HCT116 (cell line): Measurements from ENCODE around the gene SYT4. TPM values are rescaled to one million over a fixed set of nuclear protein-coding genes. Genes with fewer than 3 reads are reported as not detected.

Experiments
- ATAC-seq: fragments of 200-7000 bp; cut with Tn5 transposase; 2 replicates; pipeline ENCODE4 v1.9.1; 2020; ENCODE audit warnings: mild to moderate bottlenecking, moderate library complexity
- BruUV-seq: library from RNA; stranded (reverse); fragments of 400-500 nt; replicated peaks from 2 replicates; lab custom pipeline; 2021; lab: Mats Ljungman, UMichigan
- CTCF ChIA-PET: fragments of 300-600 bp; sonication (Branson Sonifier 250); formaldehyde crosslinking; loops from one replicate; lab custom pipeline; 2021; ENCODE audit warnings: antibody characterized with exemption; lab: Charles Lee
- POLR2A ChIA-PET: fragments of 300-600, 350-600 bp; sonication (Branson Sonifier 250); formaldehyde crosslinking; loops from one replicate; lab custom pipeline; 2021; ENCODE audit warnings: antibody characterized with exemption; lab: Charles Lee
- RAD21 ChIA-PET, 2 experiments: fragments of 300-600 bp; sonication (Branson Sonifier 250); formaldehyde crosslinking; loops; one replicate each; lab custom pipeline; 2023; ENCODE audit warnings: low total read pairs in 2 of 2; ENCODE audit not compliant: uncharacterized antibody in 2 of 2, unreplicated experiment in 2 of 2, low non-redundant PET in 1 of 2; lab: Charles Lee
- DNase-seq: peaks from one replicate; pipeline ENCODE4 v3.0.0-alpha.2; 2010; ENCODE audit warnings: low read depth, low spot score
- H2AFZ ChIP-seq: fragments of 200-600 bp; shearing (Covaris generic), sonication (generic); 2 replicates; pipeline ENCODE4 v1.6.1; 2017; ENCODE audit warnings: low read depth, mixed run types, mixed read lengths, antibody characterized with exemption, low read length; ENCODE audit not compliant: poor library complexity, severe bottlenecking
- H3K27ac ChIP-seq: 2 replicates; pipeline ENCODE4 v1.5.1; 2012; ENCODE audit warnings: low read depth, low read length
- H3K27me3 ChIP-seq: fragments of 200-600 bp; sonication (generic); 2 replicates; pipeline ENCODE4 v1.6.1; 2016; ENCODE audit warnings: mixed run types, low read length, mixed read lengths; ENCODE audit not compliant: insufficient read depth
- H3K36me3 ChIP-seq, 2 experiments: fragments of 200-500 bp in 1 of 2; fragments of 200-600 bp in 1 of 2; sonication (Bioruptor generic) in 1 of 2; sonication (generic) in 1 of 2; 2 replicates each; pipeline versions ENCODE4 v1.5.1 to v1.6.1; 2014 to 2016; ENCODE audit warnings: low read length in 2 of 2, inconsistent platforms in 1 of 2, mixed read lengths in 1 of 2, mixed run types in 1 of 2; ENCODE audit not compliant: insufficient read depth in 2 of 2, control insufficient read depth in 1 of 2
- H3K4me1 ChIP-seq, 2 experiments: fragments of 200-600 bp in 1 of 2; sonication (generic) in 1 of 2; 2 replicates each; pipeline versions ENCODE4 v1.5.1 to v1.6.1; 2012 to 2017; ENCODE audit warnings: low read length in 2 of 2, inconsistent platforms in 1 of 2, mild to moderate bottlenecking in 1 of 2, mixed read lengths in 1 of 2, mixed run types in 1 of 2, moderate library complexity in 1 of 2; ENCODE audit not compliant: insufficient read depth in 2 of 2, control insufficient read depth in 1 of 2
- H3K4me2 ChIP-seq: fragments of 200-600 bp; sonication (generic); 2 replicates; pipeline ENCODE4 v1.6.1; 2017; ENCODE audit warnings: mixed run types, low read length, mixed read lengths
- H3K4me3 ChIP-seq, 2 experiments: fragments of 200-600 bp in 1 of 2; sonication (generic) in 1 of 2; replicated peaks in 1 of 2; 2 replicates each; pipeline ENCODE4 v1.5.1; 2011 to 2016; ENCODE audit warnings: low read length in 2 of 2, control low read depth in 1 of 2, low read depth in 1 of 2, mild to moderate bottlenecking in 1 of 2, mixed read lengths in 1 of 2, mixed run types in 1 of 2
- H3K79me2 ChIP-seq: fragments of 200-600 bp; sonication (generic); 2 replicates; pipeline ENCODE4 v1.6.1; 2017; ENCODE audit warnings: mild to moderate bottlenecking, mixed run types, low read length, moderate library complexity, mixed read lengths; ENCODE audit not compliant: insufficient read depth
- H3K9ac ChIP-seq: fragments of 200-600 bp; sonication (generic); 2 replicates; pipeline ENCODE4 v1.6.1; 2016; ENCODE audit warnings: low read length, mixed read lengths
- H3K9me2 ChIP-seq: fragments of 200-600 bp; sonication (generic), shearing (Covaris generic); 2 replicates; pipeline ENCODE4 v1.6.1; 2017; ENCODE audit warnings: mixed run types, mild to moderate bottlenecking, moderate library complexity; ENCODE audit not compliant: insufficient read depth
- H3K9me3 ChIP-seq, 2 experiments: fragments of 200-500 bp in 1 of 2; fragments of 200-600 bp in 1 of 2; sonication (Bioruptor generic) in 1 of 2; sonication (generic) in 1 of 2; 2 replicates each; pipeline ENCODE4 v1.6.1; 2014 to 2017; ENCODE audit warnings: low read length in 2 of 2, mixed read lengths in 2 of 2, inconsistent platforms in 1 of 2, low read depth in 1 of 2, mild to moderate bottlenecking in 1 of 2, mixed run types in 1 of 2, moderate library complexity in 1 of 2; ENCODE audit not compliant: control insufficient read depth in 1 of 2, insufficient read depth in 1 of 2
- H4K20me1 ChIP-seq: fragments of 200-600 bp; sonication (generic), shearing (Covaris generic); 2 replicates; pipeline ENCODE4 v1.6.1; 2017; ENCODE audit warnings: mixed run types, mild to moderate bottlenecking, moderate library complexity; ENCODE audit not compliant: insufficient read depth
- ATF3 ChIP-seq: IDR thresholded peaks from 2 replicates; pipeline ENCODE4 v1.6.1; 2012
- CBX3 ChIP-seq: IDR thresholded peaks from 2 replicates; pipeline ENCODE4 v1.6.1; 2012; ENCODE audit warnings: low read depth
- EGR1 ChIP-seq: IDR thresholded peaks from 2 replicates; pipeline ENCODE4 v1.6.1; 2012; ENCODE audit warnings: low read depth
- EZH2 ChIP-seq: fragments of 200-600 bp; sonication (generic); IDR thresholded peaks from 2 replicates; pipeline ENCODE4 v1.6.1; 2017; ENCODE audit warnings: antibody characterized with exemption, mixed run types
- JUND ChIP-seq: IDR thresholded peaks from 2 replicates; pipeline ENCODE4 v1.6.1; 2012
- MAX ChIP-seq: IDR thresholded peaks from 2 replicates; pipeline ENCODE4 v1.6.1; 2012
- POLR2AphosphoS5 ChIP-seq: IDR thresholded peaks from 2 replicates; pipeline ENCODE4 v1.6.1; 2011; ENCODE audit warnings: mild to moderate bottlenecking, low read depth, low read length, moderate library complexity
- REST ChIP-seq: IDR thresholded peaks from 2 replicates; pipeline ENCODE4 v1.6.1; 2012; ENCODE audit warnings: low read depth
- SIN3A ChIP-seq: IDR thresholded peaks from 2 replicates; pipeline ENCODE4 v1.6.1; 2012; ENCODE audit warnings: low read depth
- YY1 ChIP-seq: IDR thresholded peaks from 2 replicates; pipeline ENCODE4 v1.6.1; 2011; ENCODE audit warnings: low read length, low read depth, moderate library complexity, mild to moderate bottlenecking; ENCODE audit not compliant: insufficient replicate concordance; ENCODE audit errors: extremely low read depth
- ZNF274 ChIP-seq: fragments of 200-500 bp; sonication (Bioruptor generic); IDR thresholded peaks from 2 replicates; pipeline ENCODE4 v1.6.1; 2014; ENCODE audit warnings: mild to moderate bottlenecking, low read depth, low read length, inconsistent platforms
- intact Hi-C: fragments of 100-400 bp; cut with micrococcal nuclease; formaldehyde crosslinking; loops from 2 replicates; pipeline ENCODE4 v1.10.0; 2022
- total RNA-seq: library from RNA; stranded (reverse); gene quantifications from one replicate; pipeline ENCODE4 v1.2.1, GENCODE V29; 2021; ENCODE audit not compliant: unreplicated experiment

SYT4 gene
- total RNA-seq, 1 experiment from 2014 or later: not detected

- Histone ChIP-seq H3K4me3 (no peak overlapping the region), H3K9me3 (peaks cover 4 to 22% of the 10 kb centered on the region in 2 experiments; a peak in 2 of 4 replicates), H2AFZ (no peak overlapping the region), H3K36me3 (no peaks in the 10 kb centered on the region; a peak in 1 of 4 replicates), H3K27me3 (no peaks in the 10 kb centered on the region), H3K9ac (no peak overlapping the region), H3K27ac (no peak overlapping the region), H3K4me1 (no peaks in the 10 kb centered on the region), H3K79me2 (no peaks in the 10 kb centered on the region), H3K9me2 (no peaks in the 10 kb centered on the region), H4K20me1 (no peaks in the 10 kb centered on the region), H3K4me2 (no peak overlapping the region)
- CTCF ChIA-PET: no interaction called here
- DNase-seq: no peak
- intact Hi-C loops: no loop called here
- no peak for ATAC-seq
- TF ChIP-seq EGR1 (no peak), CBX3 (no peak), POLR2AphosphoS5 (no peak), YY1 (no peak), ZNF274 (no peak), SIN3A (no peak), EZH2 (no peak), MAX (no peak), REST (no peak), JUND (no peak), ATF3 (no peak)
- BruUV-seq: no TSS peak
- POLR2A ChIA-PET: no interaction called here
- RAD21 ChIA-PET: no interaction called here
Measured at GRCh38 chr18:43236921-43237320, 40.4 kb downstream of the SYT4 start.
